GM12878 (cell line): Measurements from ENCODE around the gene PDE8B. TPM values are rescaled to one million over a fixed set of nuclear protein-coding genes. Genes with fewer than 3 reads are reported as not detected.

Experiments used
- ATAC-seq: fragments of 200-7000 bp; cut with Tn5 transposase; 3 replicates; pipeline ENCODE4 v1.9.1; 2020; ENCODE audit warnings: mild to moderate bottlenecking, moderate library complexity
- BruUV-seq: library from RNA; stranded (reverse); fragments of 400-500 nt; replicated peaks from 2 replicates; lab custom pipeline; 2021; lab: Mats Ljungman, UMichigan
- CTCF ChIA-PET: fragments of 300-600 bp; sonication (Branson Sonifier 250); formaldehyde crosslinking; extraction: SDS; loops from one replicate; lab custom pipeline; 2021; ENCODE audit warnings: inconsistent platforms; lab: Yijun Ruan, JAX
- POLR2A ChIA-PET: fragments of 350-600 bp; formaldehyde crosslinking; extraction: SDS; loops from one replicate; lab custom pipeline; 2021; ENCODE audit warnings: inconsistent platforms; lab: Charles Lee
- RAD21 ChIA-PET: fragments of 300-600 bp; sonication (Branson Sonifier 250); formaldehyde crosslinking; loops from one replicate; lab custom pipeline; 2023; ENCODE audit warnings: antibody characterized with exemption; ENCODE audit not compliant: unreplicated experiment; lab: Charles Lee
- SMC1A ChIA-PET: fragments of 300-600 bp; sonication (Branson Sonifier 250); formaldehyde crosslinking; loops from one replicate; lab custom pipeline; 2023; ENCODE audit not compliant: unreplicated experiment, uncharacterized antibody; lab: Charles Lee
- DNase-seq: peaks from one replicate; pipeline ENCODE4 v3.0.0-alpha.2; 2011; ENCODE audit warnings: low read depth, low spot score
- FAIRE-seq: peaks from 3 replicates; lab custom pipeline; 2011; peaks lifted over from hg19 to GRCh38; lab: Jason Lieb, UNC
- H2AFZ ChIP-seq: 2 replicates; pipeline ENCODE4 v1.6.0; 2011; ENCODE audit warnings: low read depth, low read length, control low read depth; ENCODE audit not compliant: control insufficient read depth
- H3K27ac ChIP-seq: 2 replicates; pipeline ENCODE4 v1.5.1; 2011; ENCODE audit warnings: control low read depth; ENCODE audit not compliant: control insufficient read depth, insufficient read depth
- H3K27me3 ChIP-seq, 2 experiments: replicated peaks in 1 of 2; 2 replicates each; pipeline versions ENCODE4 v1.6.0 to v1.6.1; 2011; ENCODE audit warnings: low read length in 1 of 2; ENCODE audit not compliant: control insufficient read depth in 2 of 2, insufficient read depth in 2 of 2
- H3K36me3 ChIP-seq, 2 experiments: 2 replicates each; pipeline ENCODE4 v1.5.1; 2011; ENCODE audit warnings: low read length in 1 of 2; ENCODE audit not compliant: control insufficient read depth in 2 of 2, insufficient read depth in 2 of 2
- H3K4me1 ChIP-seq: 2 replicates; pipeline ENCODE4 v1.6.1; 2011; ENCODE audit warnings: mild to moderate bottlenecking, low read length, moderate library complexity, mixed read lengths; ENCODE audit not compliant: control insufficient read depth, insufficient read depth
- H3K4me2 ChIP-seq: 2 replicates; pipeline ENCODE4 v1.6.0; 2011; ENCODE audit warnings: control low read depth; ENCODE audit not compliant: control insufficient read depth, insufficient read depth
- H3K4me3 ChIP-seq: fragments of 200-600 bp; sonication (generic); 2 replicates; pipeline ENCODE4 v1.5.1; 2016
- H3K79me2 ChIP-seq: 2 replicates; pipeline ENCODE4 v1.6.0; 2011; ENCODE audit warnings: low read length; ENCODE audit not compliant: control insufficient read depth, insufficient read depth
- H3K9ac ChIP-seq: 2 replicates; pipeline ENCODE4 v1.8.0; 2011; ENCODE audit warnings: low read length, control low read depth, mixed read lengths; ENCODE audit not compliant: control insufficient read depth, insufficient read depth
- H3K9me3 ChIP-seq: replicated peaks from 3 replicates; pipeline ENCODE4 v1.5.1; 2011; ENCODE audit warnings: mild to moderate bottlenecking, low read length; ENCODE audit not compliant: control insufficient read depth, insufficient read depth
- H4K20me1 ChIP-seq: 2 replicates; pipeline ENCODE4 v1.6.0; 2011; ENCODE audit not compliant: control insufficient read depth, insufficient read depth
- BCL11A ChIP-seq: IDR thresholded peaks from 2 replicates; pipeline ENCODE4 v1.6.1; 2011; ENCODE audit warnings: low read depth, low read length
- CBFB ChIP-seq: IDR thresholded peaks from 2 replicates; pipeline ENCODE4 v1.6.1; 2016; ENCODE audit warnings: antibody characterized with exemption, low read depth
- HDAC6 ChIP-seq: fragments of 200-600 bp; sonication (generic); IDR thresholded peaks from one replicate; pipeline ENCODE4 v1.8.0; 2017; ENCODE audit warnings: antibody characterized with exemption; ENCODE audit not compliant: unreplicated experiment
- POU2F2 ChIP-seq: IDR thresholded peaks from 3 replicates; pipeline ENCODE4 v1.6.1; 2011; ENCODE audit warnings: low read depth, mild to moderate bottlenecking, low read length, borderline replicate concordance
- RFX5 ChIP-seq: IDR thresholded peaks from 2 replicates; pipeline ENCODE4 v1.6.1; 2011; ENCODE audit warnings: low read depth, low read length, improper control_type of control experiment
- SUZ12 ChIP-seq: fragments of 200-600 bp; sonication (generic); IDR thresholded peaks from one replicate; pipeline ENCODE4 v1.6.1; 2018; ENCODE audit warnings: antibody characterized with exemption, mild to moderate bottlenecking; ENCODE audit not compliant: unreplicated experiment
- TAF1 ChIP-seq: IDR thresholded peaks from 2 replicates; pipeline ENCODE4 v1.6.1; 2011; ENCODE audit warnings: mild to moderate bottlenecking, low read depth, low read length, borderline replicate concordance
- TARDBP ChIP-seq: IDR thresholded peaks from 2 replicates; pipeline ENCODE4 v1.6.1; 2016; ENCODE audit warnings: borderline replicate concordance
- YY1 ChIP-seq: IDR thresholded peaks from 2 replicates; pipeline ENCODE4 v1.6.1; 2011; ENCODE audit warnings: low read depth, mild to moderate bottlenecking, low read length
- ZNF217 ChIP-seq: fragments of 450-650 bp; IDR thresholded peaks from 2 replicates; pipeline ENCODE4 v1.6.1; 2017; ENCODE audit warnings: antibody characterized with exemption, mild to moderate bottlenecking
- ZNF622 ChIP-seq: fragments of 450-650 bp; IDR thresholded peaks from 2 replicates; pipeline ENCODE4 v1.6.1; 2017; ENCODE audit warnings: mild to moderate bottlenecking, inconsistent platforms
- WGBS: methylation state at CpG from one replicate; pipeline ENCODE4 v1.1.6; 2016; ENCODE audit warnings: low lambda C conversion rate; ENCODE audit not compliant: insufficient replicate concordance, insufficient coverage; ENCODE audit errors: missing lambda C conversion rate; 5-methylcytosine and 5-hydroxymethylcytosine counted together
- in situ Hi-C: fragments of 300-500 bp; cut with MboI; formaldehyde crosslinking; loops from 9 replicates; pipeline ENCODE4 v1.14.3; 2018; ENCODE audit warnings: mixed read lengths
- intact Hi-C: fragments of 100-400 bp; cut with micrococcal nuclease; formaldehyde crosslinking; loops from one replicate; pipeline ENCODE4 v1.14.2; 2022; ENCODE audit not compliant: unreplicated experiment
- polyA plus RNA-seq, 11 experiments: library from polyadenylated mRNA; depleted of rRNA in 4 of 11; unstranded in 6 of 11; stranded (reverse) in 5 of 11; fragments of >200 nt; fragmentation: Nextera tagmentation in 4 of 11; fragmentation: Illumina TruSeq in 1 of 11; extraction: Ambion mirVana in 4 of 11; extraction: Trizol in 1 of 11; gene quantifications; 1 replicate in 1 of 11; 2 replicates in 10 of 11; pipeline versions ENCODE4 v1.2.1 to v1.2.3, GENCODE V29; 2011 to 2016; ENCODE audit warnings: inconsistent platforms in 2 of 11, missing spikeins in 2 of 11, low read depth in 1 of 11
- total RNA-seq, 4 experiments: library from RNA; depleted of rRNA in 3 of 4; stranded (reverse); fragments of >200 nt in 3 of 4; fragmentation: Illumina TruSeq in 1 of 4; extraction: Trizol in 1 of 4; gene quantifications; 2 replicates each; pipeline versions ENCODE4 v1.2.1 to v1.2.3, GENCODE V29; 2013 to 2021
- TF ChIP-seq, protein P1 (sequence below): fragments of 450-650 bp; IDR thresholded peaks from 2 replicates; pipeline ENCODE4 v1.6.1; 2017; ENCODE audit warnings: mild to moderate bottlenecking, moderate library complexity
- TF ChIP-seq, protein P2 (sequence below): IDR thresholded peaks from 2 replicates; pipeline ENCODE4 v1.6.1; 2011; ENCODE audit warnings: low read depth, mild to moderate bottlenecking, low read length, moderate library complexity, borderline replicate concordance; ENCODE audit errors: extremely low read depth
- TF ChIP-seq, protein P3 (sequence below): fragments of 450-650 bp; IDR thresholded peaks from 2 replicates; pipeline ENCODE4 v1.6.1; 2016; ENCODE audit warnings: mild to moderate bottlenecking
- TF ChIP-seq, protein P4 (sequence below): fragments of 450-650 bp; conservative IDR thresholded peaks from 2 replicates; pipeline ENCODE4 v1.6.1; 2017; ENCODE audit warnings: mild to moderate bottlenecking, moderate library complexity

PDE8B gene
- total and polyA plus RNA-seq, 10 of the 15 experiments (the other 5 are each of a cell fraction or from before 2014, with no cell fraction given): 0.03 to 0.44 (median 0.20) TPM; not detected in 3

DNA sequence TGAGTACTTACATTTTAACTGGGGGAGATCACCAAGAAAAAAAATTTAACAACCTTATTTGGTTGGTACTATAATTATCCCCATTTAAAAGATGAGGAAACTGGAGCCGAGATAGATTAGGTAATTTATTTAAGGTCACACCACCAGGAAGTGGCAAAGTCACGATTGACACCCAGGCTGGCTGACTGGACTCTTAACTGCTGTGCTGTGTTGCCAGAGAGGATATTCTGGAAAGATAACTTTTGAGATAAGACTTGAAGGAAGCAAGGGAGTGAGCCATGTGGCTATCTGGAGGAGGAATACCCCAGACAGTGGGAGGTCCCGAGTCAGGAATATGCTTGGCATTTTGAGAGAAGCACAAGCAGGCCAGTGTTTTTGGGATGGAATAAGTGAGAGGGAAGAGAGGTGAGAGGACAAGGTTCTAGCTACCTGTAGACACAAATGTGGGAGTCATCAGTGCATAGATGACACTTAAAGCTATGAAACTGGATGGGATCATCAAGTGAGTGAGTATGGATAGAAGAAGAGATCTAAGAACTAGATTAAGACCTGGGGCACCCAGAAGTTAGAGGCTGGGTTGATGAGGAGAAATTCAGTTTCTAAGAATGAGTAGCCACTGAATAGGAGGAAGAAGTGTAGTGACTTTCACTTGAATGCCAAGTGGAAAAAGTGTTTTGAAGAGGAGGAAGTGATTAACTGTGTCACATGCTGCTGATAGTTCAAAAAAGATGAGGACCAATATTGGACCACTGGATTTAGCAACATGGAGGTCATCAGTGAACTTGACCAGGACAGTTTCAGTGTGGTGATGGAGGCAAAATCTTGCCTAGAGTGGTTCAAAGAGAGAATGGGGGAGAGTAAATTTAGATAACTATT, 25.6 kb downstream of the PDE8B start:
- ATAC-seq: no peak
- BruUV-seq: no TSS peak
- Histone ChIP-seq H3K27ac (no peak overlapping the region), H3K9ac (no peak overlapping the region), H3K4me2 (no peak overlapping the region), H2AFZ (no peak overlapping the region), H3K36me3 (no peaks in the 10 kb centered on the region), H3K27me3 (0 out of 4 replicates have a peak, but pooled peaks cover 1 to 2% of the 10 kb centered on the region in 2 experiments), H3K79me2 (no peaks in the 10 kb centered on the region), H4K20me1 (no peaks in the 10 kb centered on the region), H3K4me3 (no peak overlapping the region), H3K4me1 (no peaks in the 10 kb centered on the region), H3K9me3 (no peaks in the 10 kb centered on the region)
- RAD21 ChIA-PET: no interaction called here
- SMC1A ChIA-PET: no interaction called here
- POLR2A ChIA-PET: no interaction called here
- in situ Hi-C loops: no loop called here
- DNase-seq: no peak
- FAIRE-seq: no peak
- WGBS: 4% methylated on average over 3 of the region's 3 CpGs
- intact Hi-C loops: no loop called here
- CTCF ChIA-PET: no interaction called here
- no peak for TF ChIP-seq CBFB
- no peak for TF ChIP-seq TARDBP
- no peak for TF ChIP-seq POU2F2
- TF ChIP-seq ZNF622: no peak
- no peak for TF ChIP-seq TAF1
- no peak for TF ChIP-seq HDAC6
- TF ChIP-seq, protein P1, sequence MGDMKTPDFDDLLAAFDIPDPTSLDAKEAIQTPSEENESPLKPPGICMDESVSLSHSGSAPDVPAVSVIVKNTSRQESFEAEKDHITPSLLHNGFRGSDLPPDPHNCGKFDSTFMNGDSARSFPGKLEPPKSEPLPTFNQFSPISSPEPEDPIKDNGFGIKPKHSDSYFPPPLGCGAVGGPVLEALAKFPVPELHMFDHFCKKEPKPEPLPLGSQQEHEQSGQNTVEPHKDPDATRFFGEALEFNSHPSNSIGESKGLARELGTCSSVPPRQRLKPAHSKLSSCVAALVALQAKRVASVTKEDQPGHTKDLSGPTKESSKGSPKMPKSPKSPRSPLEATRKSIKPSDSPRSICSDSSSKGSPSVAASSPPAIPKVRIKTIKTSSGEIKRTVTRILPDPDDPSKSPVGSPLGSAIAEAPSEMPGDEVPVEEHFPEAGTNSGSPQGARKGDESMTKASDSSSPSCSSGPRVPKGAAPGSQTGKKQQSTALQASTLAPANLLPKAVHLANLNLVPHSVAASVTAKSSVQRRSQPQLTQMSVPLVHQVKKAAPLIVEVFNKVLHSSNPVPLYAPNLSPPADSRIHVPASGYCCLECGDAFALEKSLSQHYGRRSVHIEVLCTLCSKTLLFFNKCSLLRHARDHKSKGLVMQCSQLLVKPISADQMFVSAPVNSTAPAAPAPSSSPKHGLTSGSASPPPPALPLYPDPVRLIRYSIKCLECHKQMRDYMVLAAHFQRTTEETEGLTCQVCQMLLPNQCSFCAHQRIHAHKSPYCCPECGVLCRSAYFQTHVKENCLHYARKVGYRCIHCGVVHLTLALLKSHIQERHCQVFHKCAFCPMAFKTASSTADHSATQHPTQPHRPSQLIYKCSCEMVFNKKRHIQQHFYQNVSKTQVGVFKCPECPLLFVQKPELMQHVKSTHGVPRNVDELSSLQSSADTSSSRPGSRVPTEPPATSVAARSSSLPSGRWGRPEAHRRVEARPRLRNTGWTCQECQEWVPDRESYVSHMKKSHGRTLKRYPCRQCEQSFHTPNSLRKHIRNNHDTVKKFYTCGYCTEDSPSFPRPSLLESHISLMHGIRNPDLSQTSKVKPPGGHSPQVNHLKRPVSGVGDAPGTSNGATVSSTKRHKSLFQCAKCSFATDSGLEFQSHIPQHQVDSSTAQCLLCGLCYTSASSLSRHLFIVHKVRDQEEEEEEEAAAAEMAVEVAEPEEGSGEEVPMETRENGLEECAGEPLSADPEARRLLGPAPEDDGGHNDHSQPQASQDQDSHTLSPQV: no peak
- no peak for TF ChIP-seq YY1
- no peak for TF ChIP-seq SUZ12
- TF ChIP-seq, protein P2, sequence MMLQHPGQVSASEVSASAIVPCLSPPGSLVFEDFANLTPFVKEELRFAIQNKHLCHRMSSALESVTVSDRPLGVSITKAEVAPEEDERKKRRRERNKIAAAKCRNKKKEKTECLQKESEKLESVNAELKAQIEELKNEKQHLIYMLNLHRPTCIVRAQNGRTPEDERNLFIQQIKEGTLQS: no peak
- no peak for TF ChIP-seq BCL11A
- TF ChIP-seq, protein P3, sequence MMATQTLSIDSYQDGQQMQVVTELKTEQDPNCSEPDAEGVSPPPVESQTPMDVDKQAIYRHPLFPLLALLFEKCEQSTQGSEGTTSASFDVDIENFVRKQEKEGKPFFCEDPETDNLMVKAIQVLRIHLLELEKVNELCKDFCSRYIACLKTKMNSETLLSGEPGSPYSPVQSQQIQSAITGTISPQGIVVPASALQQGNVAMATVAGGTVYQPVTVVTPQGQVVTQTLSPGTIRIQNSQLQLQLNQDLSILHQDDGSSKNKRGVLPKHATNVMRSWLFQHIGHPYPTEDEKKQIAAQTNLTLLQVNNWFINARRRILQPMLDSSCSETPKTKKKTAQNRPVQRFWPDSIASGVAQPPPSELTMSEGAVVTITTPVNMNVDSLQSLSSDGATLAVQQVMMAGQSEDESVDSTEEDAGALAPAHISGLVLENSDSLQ: no peak
- TF ChIP-seq RFX5: no peak
- TF ChIP-seq ZNF217: no peak
- TF ChIP-seq, protein P4, sequence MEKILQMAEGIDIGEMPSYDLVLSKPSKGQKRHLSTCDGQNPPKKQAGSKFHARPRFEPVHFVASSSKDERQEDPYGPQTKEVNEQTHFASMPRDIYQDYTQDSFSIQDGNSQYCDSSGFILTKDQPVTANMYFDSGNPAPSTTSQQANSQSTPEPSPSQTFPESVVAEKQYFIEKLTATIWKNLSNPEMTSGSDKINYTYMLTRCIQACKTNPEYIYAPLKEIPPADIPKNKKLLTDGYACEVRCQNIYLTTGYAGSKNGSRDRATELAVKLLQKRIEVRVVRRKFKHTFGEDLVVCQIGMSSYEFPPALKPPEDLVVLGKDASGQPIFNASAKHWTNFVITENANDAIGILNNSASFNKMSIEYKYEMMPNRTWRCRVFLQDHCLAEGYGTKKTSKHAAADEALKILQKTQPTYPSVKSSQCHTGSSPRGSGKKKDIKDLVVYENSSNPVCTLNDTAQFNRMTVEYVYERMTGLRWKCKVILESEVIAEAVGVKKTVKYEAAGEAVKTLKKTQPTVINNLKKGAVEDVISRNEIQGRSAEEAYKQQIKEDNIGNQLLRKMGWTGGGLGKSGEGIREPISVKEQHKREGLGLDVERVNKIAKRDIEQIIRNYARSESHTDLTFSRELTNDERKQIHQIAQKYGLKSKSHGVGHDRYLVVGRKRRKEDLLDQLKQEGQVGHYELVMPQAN: no peak
